GM18507 (cell line): ENCODE data around the gene PARVG.

Source experiments
- DNase-seq: peaks from one replicate; pipeline ENCODE4 v3.0.0; 2011; ENCODE audit warnings: low read depth; ENCODE audit not compliant: insufficient read length; ENCODE audit errors: extremely low spot score
- FAIRE-seq: peaks from 2 replicates; lab custom pipeline; 2011; peaks lifted over from hg19 to GRCh38; lab: Jason Lieb, UNC

Gene PARVG

GRCh38 chr22:44254811-44255210 is 74.1 kb downstream of the PARVG start:
- FAIRE-seq (no peak), DNase-seq (no peak)

GRCh38 chr22:44256085-44256484 is 75.4 kb downstream of the PARVG start:
- no peak for FAIRE-seq

GRCh38 chr22:44256556-44257485 is 76.1 kb downstream of the PARVG start:
- no peak for FAIRE-seq
- no peak for DNase-seq

More at GRCh38 chr22:44256085-44256484, 75.4 kb downstream of the PARVG start:
- no peak for DNase-seq
